NT2/D1 (cell line): Measurements from ENCODE around the gene CHIC2.
A peak's percentile ranks its signal among the peaks of the same experiment; 100 is the strongest.
"Not testable (repeated sequence)": the region's sequence is repeated elsewhere in the genome, so short reads cannot be mapped to it uniquely, and the experiment has no call there.

ENCODE experiments used
- DNase-seq: peaks from one replicate; pipeline ENCODE4 v3.0.0-alpha.2; 2011; ENCODE audit warnings: low read depth, low spot score
- H3K27me3 ChIP-seq: 2 replicates; pipeline ENCODE4 v1.6.0; 2011; ENCODE audit warnings: mild to moderate bottlenecking; ENCODE audit not compliant: insufficient read length, insufficient read depth
- H3K36me3 ChIP-seq: 2 replicates; pipeline ENCODE4 v1.6.1; 2011; ENCODE audit warnings: mild to moderate bottlenecking, low read length, mixed read lengths; ENCODE audit not compliant: insufficient read depth, insufficient read length
- H3K4me1 ChIP-seq: 2 replicates; pipeline ENCODE4 v1.5.1; 2011; ENCODE audit not compliant: insufficient read depth, insufficient read length
- H3K4me3 ChIP-seq: 2 replicates; pipeline ENCODE4 v1.5.1; 2011; ENCODE audit warnings: low read depth; ENCODE audit not compliant: insufficient read length
- H3K9ac ChIP-seq: 2 replicates; pipeline ENCODE4 v1.6.0; 2011; ENCODE audit warnings: low read depth; ENCODE audit not compliant: insufficient read length
- H3K9me3 ChIP-seq: 2 replicates; pipeline ENCODE4 v1.5.1; 2011; ENCODE audit warnings: mild to moderate bottlenecking, low read length; ENCODE audit not compliant: insufficient read depth
- SUZ12 ChIP-seq: IDR thresholded peaks from 2 replicates; pipeline ENCODE4 v1.6.1; 2011; ENCODE audit not compliant: insufficient read length, insufficient read depth; ENCODE audit errors: extremely low read depth
- YY1 ChIP-seq: IDR thresholded peaks from 2 replicates; pipeline ENCODE4 v1.6.1; 2011; ENCODE audit not compliant: insufficient read length, insufficient read depth
- ZNF274 ChIP-seq: IDR thresholded peaks from 2 replicates; pipeline ENCODE4 v1.6.1; 2011; ENCODE audit warnings: mild to moderate bottlenecking, low read depth, low read length

CHIC2 gene

DNA sequence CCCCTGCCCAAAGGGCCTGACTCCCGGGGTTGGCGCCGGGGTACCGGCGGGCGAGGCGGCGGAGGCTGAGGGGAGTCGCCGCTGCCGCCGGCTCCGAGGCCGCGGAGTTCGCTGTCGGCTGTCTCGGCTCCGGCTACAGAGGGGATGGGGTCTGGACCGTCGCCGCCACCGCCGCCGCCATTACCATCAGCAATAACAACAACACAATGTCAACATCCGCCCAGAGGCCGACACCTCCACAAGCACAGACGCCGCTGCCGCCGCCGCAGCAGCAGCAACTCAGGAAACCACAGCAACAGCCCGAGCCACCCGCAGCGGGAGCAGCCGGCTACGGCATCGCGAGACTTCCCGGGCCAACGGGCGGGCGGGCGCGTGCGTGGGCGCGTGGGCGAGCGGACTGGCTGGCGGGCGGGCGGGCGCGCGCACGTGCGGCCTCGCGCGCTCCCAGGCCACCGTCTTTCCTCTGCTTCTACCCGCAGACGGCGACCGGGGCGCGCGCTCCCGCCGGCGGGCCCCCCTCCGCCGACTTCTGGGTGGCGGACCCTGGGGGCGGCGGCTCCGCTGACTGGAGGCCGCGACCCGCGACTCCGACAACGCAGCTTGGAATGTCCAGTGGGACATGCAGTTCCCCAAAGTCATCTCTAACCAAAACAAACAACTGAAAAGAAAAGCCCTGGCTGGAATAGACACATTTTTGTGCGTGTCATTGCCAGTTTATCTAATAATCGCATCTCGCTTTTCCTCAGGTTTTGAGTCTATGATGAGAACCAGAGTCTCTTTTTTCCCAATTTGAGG lies at the start of gene CHIC2:
CHIC2 (minus strand) TSS at position 289 of the 795 bp plus-strand sequence. CDS start 305 bp downstream, outside the sequence.
- DNase-seq = peak; percentile 73
- no peaks in the 10 kb centered on the region for H3K4me1 ChIP-seq
- no peaks in the 10 kb centered on the region for H3K9me3 ChIP-seq
- TF ChIP-seq SUZ12 (no peak), ZNF274 (no peak), YY1 (peak; percentile 34)
- peak within 1 kb of the TSS; percentile 80 for H3K9ac ChIP-seq
- H3K36me3 ChIP-seq = no peaks in the 10 kb centered on the region
- H3K27me3 ChIP-seq = peaks cover 8% of the 10 kb centered on the region
- H3K4me3 ChIP-seq = peak within 1 kb of the TSS; percentile 82

DNA sequence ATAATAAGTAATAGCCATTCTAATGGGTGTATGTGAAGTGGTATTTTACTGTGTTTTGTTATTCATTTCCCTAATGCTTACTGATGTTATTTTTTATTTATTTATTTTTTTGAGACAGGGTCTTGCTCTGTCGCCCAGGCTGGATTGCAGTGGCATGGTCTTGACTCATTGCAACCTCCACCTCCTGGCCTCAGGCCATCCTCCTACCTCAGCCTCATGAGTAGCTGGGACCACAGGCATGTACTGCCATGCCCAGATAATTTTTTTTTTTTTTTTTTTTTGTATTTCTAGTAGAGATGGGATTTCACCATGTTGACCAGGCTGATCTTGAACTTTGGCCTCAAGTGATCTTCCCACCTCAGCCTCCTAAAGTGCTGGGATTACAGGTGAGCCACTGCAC lies 48.8 kb upstream of the CHIC2 start:
- not testable (repeated sequence) for H3K36me3 ChIP-seq, DNase-seq

DNA sequence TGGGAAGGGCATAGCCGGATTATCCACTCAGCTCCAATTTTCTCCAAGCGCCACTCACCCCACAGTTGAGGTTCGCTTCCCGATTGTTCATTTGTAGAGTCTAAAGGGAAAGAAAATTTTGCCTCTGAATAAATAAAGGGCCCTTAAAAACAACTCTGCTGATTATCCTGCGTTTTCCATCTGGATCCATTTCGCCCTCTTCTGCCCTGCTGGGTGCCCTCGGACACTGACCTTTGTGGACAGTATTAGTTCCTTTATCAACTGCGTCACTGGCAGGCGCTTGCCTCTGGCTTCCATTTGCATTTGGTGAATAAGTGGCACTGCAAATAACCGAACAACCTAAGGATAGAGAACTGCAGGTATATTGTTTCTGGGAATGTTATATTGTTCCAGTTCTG lies 45.6 kb upstream of the CHIC2 start:
- peaks cover 67% of the 10 kb centered on the region for H3K27me3 ChIP-seq
- TF ChIP-seq ZNF274 (no peak), YY1 (no peak), SUZ12 (no peak)
- no peaks in the 10 kb centered on the region for H3K9me3 ChIP-seq
- no peak for DNase-seq
- H3K4me3 ChIP-seq = peak overlapping the region; percentile 21
- H3K4me1 ChIP-seq = no peaks in the 10 kb centered on the region
- H3K36me3 ChIP-seq = no peaks in the 10 kb centered on the region
- H3K9ac ChIP-seq = peak overlapping the region; percentile 56

More for the DNA sequence above, 48.8 kb upstream of the CHIC2 start:
- H3K9ac ChIP-seq, H3K4me3 ChIP-seq, H3K4me1 ChIP-seq, H3K9me3 ChIP-seq: not testable (repeated sequence)
- H3K27me3 ChIP-seq = peaks cover 35% of the 10 kb centered on the region

DNA sequence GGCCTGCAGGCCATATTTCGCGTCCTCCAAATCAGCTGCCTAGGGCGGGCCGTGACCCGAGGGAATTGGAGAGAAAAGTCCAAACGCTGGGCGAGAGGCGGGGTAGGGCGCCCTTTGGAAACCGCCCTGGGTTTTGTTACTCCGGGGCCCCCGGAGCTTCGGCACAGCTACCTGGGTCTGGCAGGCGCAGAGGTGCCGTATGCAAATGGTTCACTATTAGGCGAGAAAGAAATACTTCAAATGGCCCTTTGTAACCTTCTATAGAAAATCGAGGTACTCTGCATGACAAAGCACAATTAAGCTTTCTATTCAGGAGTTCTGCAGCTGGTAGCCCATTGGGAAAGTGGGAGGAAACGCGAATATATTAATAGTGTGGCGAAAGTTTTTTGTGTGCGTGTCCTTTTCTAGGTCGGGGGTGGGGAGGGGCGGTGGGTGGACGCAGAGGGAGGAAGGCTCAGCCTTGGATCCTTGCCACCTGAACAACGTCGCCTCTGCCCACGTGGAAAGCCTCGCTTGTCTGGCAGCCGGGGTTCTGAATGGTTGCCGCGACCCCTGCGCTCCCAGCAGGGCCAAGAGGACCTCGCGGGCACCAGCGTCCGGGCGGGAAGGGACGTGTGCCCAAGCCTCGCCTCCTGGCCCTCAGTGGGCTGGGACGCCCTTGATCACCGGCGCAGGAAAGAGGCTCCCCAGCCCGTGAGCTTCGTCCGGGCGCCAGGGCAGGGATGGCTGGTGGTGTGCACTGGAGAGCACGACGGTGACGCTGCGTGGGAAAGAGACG lies 45.0 kb upstream of the CHIC2 start:
- DNase-seq = no peak
- no peaks in the 10 kb centered on the region for H3K9me3 ChIP-seq
- peak overlapping the region; percentile 21 for H3K4me3 ChIP-seq
- peaks cover 73% of the 10 kb centered on the region for H3K27me3 ChIP-seq
- no peaks in the 10 kb centered on the region for H3K4me1 ChIP-seq
- H3K9ac ChIP-seq = peak overlapping the region; percentile 56
- TF ChIP-seq ZNF274 (no peak), SUZ12 (no peak), YY1 (no peak)
- no peaks in the 10 kb centered on the region for H3K36me3 ChIP-seq

DNA sequence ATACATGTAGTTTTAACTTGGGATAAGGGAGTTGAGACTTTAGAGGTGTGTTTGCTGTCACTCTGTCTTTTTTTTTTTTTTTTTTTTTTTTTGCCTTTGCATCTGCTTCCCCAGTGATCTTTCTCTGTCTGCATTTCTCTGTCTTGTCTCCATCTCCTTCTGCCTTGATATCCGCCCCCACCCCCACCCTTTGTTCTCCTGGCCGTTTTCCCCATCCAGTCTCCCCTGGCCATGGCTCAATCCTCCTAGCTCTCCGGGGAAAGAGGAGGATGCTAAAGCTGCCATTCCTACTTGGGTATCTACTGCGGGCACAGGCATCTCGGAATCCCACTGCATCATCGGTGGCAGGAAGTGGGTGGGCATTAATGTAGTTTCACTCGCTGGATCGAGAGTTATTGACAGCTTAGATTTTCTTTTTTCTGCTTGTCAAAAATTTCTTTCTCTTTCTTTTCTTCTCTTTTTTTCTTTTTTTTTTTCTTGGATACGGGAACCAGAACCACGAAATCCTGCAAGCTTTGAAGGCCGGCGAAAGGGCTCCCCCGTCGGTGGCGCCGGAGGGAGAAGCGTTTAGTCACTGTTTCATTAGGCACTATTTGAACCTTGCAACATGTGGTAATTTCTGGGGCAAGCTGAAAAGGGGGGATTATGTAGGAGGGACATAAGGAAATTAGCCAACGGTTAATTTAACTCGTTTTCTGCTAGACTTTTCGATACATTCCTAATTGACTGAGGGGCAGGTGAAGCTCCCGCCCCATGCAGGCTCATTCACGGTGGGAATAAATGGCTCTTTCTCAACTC lies 43.7 kb upstream of the CHIC2 start:
- H3K9ac ChIP-seq = no peak overlapping the region
- H3K9me3 ChIP-seq = no peaks in the 10 kb centered on the region
- H3K4me1 ChIP-seq = no peaks in the 10 kb centered on the region
- DNase-seq = no peak
- TF ChIP-seq YY1 (no peak), SUZ12 (no peak), ZNF274 (no peak)
- H3K36me3 ChIP-seq = no peaks in the 10 kb centered on the region
- H3K27me3 ChIP-seq = peaks cover 85% of the 10 kb centered on the region
- H3K4me3 ChIP-seq = no peak overlapping the region

DNA sequence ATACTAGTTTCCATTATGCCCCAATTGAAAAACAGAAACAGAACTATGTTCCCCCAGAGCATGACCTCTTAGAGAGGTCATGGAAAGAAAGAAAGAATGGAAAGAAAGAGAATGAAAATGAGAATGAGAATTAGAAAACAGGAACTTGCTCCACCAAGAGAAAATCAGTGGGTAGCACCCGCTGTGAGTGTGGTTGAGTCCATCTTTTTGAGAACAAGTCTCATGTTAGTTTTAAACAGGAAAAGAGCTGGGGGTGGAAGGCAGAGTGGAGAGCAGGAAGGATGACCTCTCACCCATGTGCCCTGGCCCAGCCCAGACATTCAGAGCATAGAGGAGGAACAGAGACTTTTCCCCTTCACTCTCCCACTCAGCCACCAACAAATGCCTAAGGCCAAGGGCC lies 40.5 kb upstream of the CHIC2 start:
- no peaks in the 10 kb centered on the region for H3K4me1 ChIP-seq
- H3K27me3 ChIP-seq = peaks cover 100% of the 10 kb centered on the region
- no peak overlapping the region for H3K4me3 ChIP-seq
- H3K9me3 ChIP-seq = no peaks in the 10 kb centered on the region
- DNase-seq = no peak
- H3K36me3 ChIP-seq = no peaks in the 10 kb centered on the region
- no peak for TF ChIP-seq SUZ12
- TF ChIP-seq YY1 = no peak
- TF ChIP-seq ZNF274 = no peak
- no peak overlapping the region for H3K9ac ChIP-seq

DNA sequence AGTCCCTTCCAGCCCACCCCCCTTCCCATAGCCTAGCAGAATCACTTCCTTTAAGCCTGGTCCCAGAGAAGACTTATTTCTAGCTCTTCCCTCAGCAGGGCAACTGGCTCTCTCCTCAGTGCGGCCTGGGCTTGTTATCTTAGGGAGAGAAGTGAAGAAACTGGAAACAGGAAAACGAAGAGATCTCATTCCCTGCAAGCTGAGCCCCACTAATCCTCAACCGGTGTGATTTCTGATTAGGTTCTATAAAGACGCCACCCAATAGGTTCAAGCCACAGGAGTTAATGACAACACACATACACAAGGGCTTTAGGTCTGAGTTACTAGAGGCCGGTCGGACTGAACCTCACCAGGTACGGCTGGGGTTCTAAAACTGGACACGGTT lies 38.8 kb upstream of the CHIC2 start:
- Histone ChIP-seq H3K27me3 (peaks cover 100% of the 10 kb centered on the region), H3K9ac (no peak overlapping the region), H3K36me3 (no peaks in the 10 kb centered on the region), H3K4me1 (no peaks in the 10 kb centered on the region), H3K9me3 (no peaks in the 10 kb centered on the region), H3K4me3 (no peak overlapping the region)
- DNase-seq = no peak
- TF ChIP-seq YY1 = no peak
- no peak for TF ChIP-seq ZNF274
- TF ChIP-seq SUZ12 = no peak
